HEK293 (cell line): Measurements from ENCODE around the gene P2RX7.

Experiments
- CTCF ChIA-PET: fragments of 350-600 bp; formaldehyde crosslinking; extraction: SDS; loops from one replicate; lab custom pipeline; 2021; ENCODE audit warnings: antibody characterized with exemption; lab: Yijun Ruan, JAX
- POLR2A ChIA-PET: fragments of 300-600 bp; formaldehyde crosslinking; extraction: SDS; loops from one replicate; lab custom pipeline; 2020; ENCODE audit warnings: antibody characterized with exemption, inconsistent platforms; lab: Yijun Ruan, JAX
- H3K27ac ChIP-seq: fragments of 200-500 bp; sonication (Bioruptor generic); 2 replicates; pipeline ENCODE4 v1.5.1; 2014; ENCODE audit warnings: low read depth, low read length, control low read depth, inconsistent platforms; ENCODE audit errors: extremely low read depth
- H3K36me3 ChIP-seq, 2 experiments: fragments of 200-500 bp in 1 of 2; sonication (Bioruptor generic) in 1 of 2; 1 replicate in 1 of 2; 2 replicates in 1 of 2; pipeline ENCODE4 v1.5.1; 2014 to 2017; ENCODE audit warnings: inconsistent platforms in 2 of 2, low read length in 2 of 2; ENCODE audit not compliant: control insufficient read depth in 2 of 2, insufficient read depth in 1 of 2
- H3K4me1 ChIP-seq: fragments of 200-500 bp; sonication (Bioruptor generic); 2 replicates; pipeline ENCODE4 v1.5.1; 2014; ENCODE audit warnings: mild to moderate bottlenecking, low read length, inconsistent platforms; ENCODE audit not compliant: control insufficient read depth, insufficient read depth
- H3K4me3 ChIP-seq: 2 replicates; pipeline ENCODE4 v1.5.1; 2011; ENCODE audit warnings: low read depth, mild to moderate bottlenecking, control low read depth, low read length, moderate library complexity
- H3K9me3 ChIP-seq: fragments of 200-500 bp; sonication (Bioruptor generic); 2 replicates; pipeline ENCODE4 v1.5.1; 2014; ENCODE audit warnings: low read depth, low read length, inconsistent platforms; ENCODE audit not compliant: control insufficient read depth, insufficient read depth
- ATF2 ChIP-seq: fragments of 450-650 bp; formaldehyde crosslinking; IDR thresholded peaks from 2 replicates; pipeline ENCODE4 v1.5.1; 2016; ENCODE audit warnings: missing biosample characterization, missing genetic modification characterization, low read depth
- HOXD13 ChIP-seq: sonication (generic); formaldehyde crosslinking; IDR thresholded peaks from 2 replicates; pipeline ENCODE4 v1.8.0; 2022; ENCODE audit warnings: missing genetic modification reagents, borderline replicate concordance
- KLF1 ChIP-seq: fragments of 450-650 bp; formaldehyde crosslinking; IDR thresholded peaks from 2 replicates; pipeline ENCODE4 v1.5.1; 2016; ENCODE audit warnings: missing biosample characterization, missing genetic modification characterization
- KLF17 ChIP-seq: fragments of 450-650 bp; formaldehyde crosslinking; IDR thresholded peaks from 2 replicates; pipeline ENCODE4 v1.5.1; 2016; ENCODE audit warnings: missing biosample characterization, missing genetic modification characterization
- MEIS1 ChIP-seq: sonication (generic); formaldehyde crosslinking; IDR thresholded peaks from 2 replicates; pipeline ENCODE4 v1.8.1; 2022; ENCODE audit warnings: missing genetic modification reagents, mild to moderate bottlenecking, borderline replicate concordance
- PBX3 ChIP-seq: sonication (generic); formaldehyde crosslinking; IDR thresholded peaks from 2 replicates; pipeline ENCODE4 v1.8.1; 2022; ENCODE audit warnings: mild to moderate bottlenecking, moderate library complexity, missing genetic modification reagents
- PRDM1 ChIP-seq: fragments of 450-650 bp; formaldehyde crosslinking; IDR thresholded peaks from 2 replicates; pipeline ENCODE4; 2016; ENCODE audit warnings: missing biosample characterization, missing genetic modification characterization
- WT1 ChIP-seq: fragments of 450-650 bp; formaldehyde crosslinking; IDR thresholded peaks from 2 replicates; pipeline ENCODE4 v1.5.1; 2016; ENCODE audit warnings: missing biosample characterization, missing genetic modification characterization
- ZBTB1 ChIP-seq: fragments of 450-650 bp; formaldehyde crosslinking; IDR thresholded peaks from 2 replicates; pipeline ENCODE4 v1.5.1; 2016; ENCODE audit warnings: missing biosample characterization, missing genetic modification characterization
- ZBTB44 ChIP-seq: fragments of 450-650 bp; IDR thresholded peaks from 2 replicates; pipeline ENCODE4 v1.5.1; 2018; ENCODE audit warnings: missing biosample characterization, mild to moderate bottlenecking, missing genetic modification characterization
- ZFP3 ChIP-seq: fragments of 450-650 bp; formaldehyde crosslinking; IDR thresholded peaks from 2 replicates; pipeline ENCODE4 v1.5.1; 2016; ENCODE audit warnings: low read depth, missing biosample characterization, missing genetic modification characterization
- ZFP37 ChIP-seq: fragments of 450-650 bp; formaldehyde crosslinking; IDR thresholded peaks from 2 replicates; pipeline ENCODE4 v1.5.1; 2016; ENCODE audit warnings: missing biosample characterization, missing genetic modification characterization
- ZFP41 ChIP-seq: fragments of 450-650 bp; formaldehyde crosslinking; IDR thresholded peaks from 2 replicates; pipeline ENCODE4 v1.5.1; 2016; ENCODE audit warnings: missing biosample characterization, missing genetic modification characterization, borderline replicate concordance
- ZFP69B ChIP-seq: fragments of 450-650 bp; formaldehyde crosslinking; IDR thresholded peaks from 2 replicates; pipeline ENCODE4 v1.5.1; 2016; ENCODE audit warnings: missing biosample characterization, missing genetic modification characterization
- ZNF112 ChIP-seq: fragments of 450-650 bp; formaldehyde crosslinking; IDR thresholded peaks from 2 replicates; pipeline ENCODE4 v1.5.0; 2017; ENCODE audit warnings: missing biosample characterization, missing genetic modification characterization
- ZNF18 ChIP-seq: fragments of 450-650 bp; formaldehyde crosslinking; IDR thresholded peaks from 2 replicates; pipeline ENCODE4 v1.5.1; 2016; ENCODE audit warnings: missing biosample characterization, missing genetic modification characterization
- ZNF266 ChIP-seq: fragments of 450-650 bp; formaldehyde crosslinking; IDR thresholded peaks from 2 replicates; pipeline ENCODE4 v1.5.1; 2016; ENCODE audit warnings: missing biosample characterization, missing genetic modification characterization, low read depth
- ZNF341 ChIP-seq: fragments of 450-650 bp; formaldehyde crosslinking; IDR thresholded peaks from 2 replicates; pipeline ENCODE4; 2016; ENCODE audit warnings: low read depth, missing biosample characterization, missing genetic modification characterization
- ZNF362 ChIP-seq: fragments of 450-650 bp; formaldehyde crosslinking; IDR thresholded peaks from 2 replicates; pipeline ENCODE4 v1.5.1; 2016; ENCODE audit warnings: missing biosample characterization, missing genetic modification characterization
- ZNF37A ChIP-seq: fragments of 450-650 bp; IDR thresholded peaks from 2 replicates; pipeline ENCODE4 v1.5.1; 2018; ENCODE audit warnings: missing biosample characterization, missing genetic modification characterization
- ZNF423 ChIP-seq: fragments of 450-650 bp; formaldehyde crosslinking; IDR thresholded peaks from 2 replicates; pipeline ENCODE4 v1.5.1; 2016; ENCODE audit warnings: missing biosample characterization, missing genetic modification characterization
- ZNF449 ChIP-seq: fragments of 450-650 bp; formaldehyde crosslinking; IDR thresholded peaks from 2 replicates; pipeline ENCODE4 v1.5.1; 2017; ENCODE audit warnings: missing biosample characterization, mild to moderate bottlenecking, missing genetic modification characterization, moderate library complexity
- ZNF571 ChIP-seq: fragments of 450-650 bp; formaldehyde crosslinking; IDR thresholded peaks from 2 replicates; pipeline ENCODE4 v1.5.0; 2017; ENCODE audit warnings: missing biosample characterization, missing genetic modification characterization
- ZNF600 ChIP-seq: fragments of 450-650 bp; formaldehyde crosslinking; IDR thresholded peaks from 2 replicates; pipeline ENCODE4 v1.5.1; 2016; ENCODE audit warnings: missing biosample characterization, missing genetic modification characterization
- ZNF707 ChIP-seq: fragments of 450-650 bp; formaldehyde crosslinking; IDR thresholded peaks from 2 replicates; pipeline ENCODE4 v1.5.1; 2016; ENCODE audit warnings: missing biosample characterization, missing genetic modification characterization
- ZXDB ChIP-seq: fragments of 450-650 bp; formaldehyde crosslinking; IDR thresholded peaks from 2 replicates; pipeline ENCODE4 v1.5.1; 2016; ENCODE audit warnings: missing biosample characterization, missing genetic modification characterization

Gene P2RX7

GRCh38 chr12:121132601-121133481, at the start of gene P2RX7:
Gene P2RX7 (plus strand): TSS chr12:121132876. CDS start chr12:121132971, 95 bp downstream.
- Histone ChIP-seq H3K4me3 (no peak within 1 kb of the TSS), H3K4me1 (no peaks in the 10 kb centered on the region), H3K27ac (no peak within 1 kb of the TSS), H3K9me3 (no peaks in the 10 kb centered on the region), H3K36me3 (no peaks in the 10 kb centered on the region)
- ChIA-PET CTCF (interaction anchor here (0.8 kb wide), 1 partner anchor 551 kb away, joined by 3 read pairs; the partner anchor contains the start of gene POP5), POLR2A (interaction anchor here (0.9 kb wide), 1 partner anchor 8 kb away, joined by 3 read pairs; no protein-coding TSS in a partner anchor)
- peak; percentile 83 for TF ChIP-seq ZFP69B (tag by site-specific recombination)
- no peak for TF ChIP-seq ZNF571 (tag by site-specific recombination)
- TF ChIP-seq ZNF600 (tag by site-specific recombination), result peak; percentile 25; the same call in 1 of the 2 replicates
- no peak for TF ChIP-seq ZNF423 (tag by site-specific recombination)
- TF ChIP-seq ZNF37A, result no peak
- TF ChIP-seq KLF1, result peak; percentile 94
- no peak for TF ChIP-seq ZBTB1 (tag by site-specific recombination)
- TF ChIP-seq ZNF112 (tag by site-specific recombination), result no peak
- no peak for TF ChIP-seq WT1 (tag by site-specific recombination)
- TF ChIP-seq ATF2 (tag by site-specific recombination), result 0 out of 2 replicates have a peak, but pooled peaks have one; percentile 27
- no peak for TF ChIP-seq ZFP3 (tag by site-specific recombination)
- no peak for TF ChIP-seq ZNF341
- no peak for TF ChIP-seq ZNF266 (tag by site-specific recombination)
- no peak for TF ChIP-seq ZNF707 (tag by site-specific recombination)
- no peak for TF ChIP-seq PBX3 (CRISPR knock-in tag)
- no peak for TF ChIP-seq ZNF449 (tag by site-specific recombination)
- TF ChIP-seq ZXDB (tag by site-specific recombination), result no peak
- no peak for TF ChIP-seq ZNF18 (tag by site-specific recombination)
- TF ChIP-seq PRDM1 (tag by site-specific recombination), result peak; percentile 33; the same call in 1 of the 2 replicates
- no peak for TF ChIP-seq ZFP41
- no peak for TF ChIP-seq MEIS1
- TF ChIP-seq ZFP37 (tag by site-specific recombination), result no peak
- TF ChIP-seq ZNF362 (tag by site-specific recombination), result no peak
- no peak for TF ChIP-seq HOXD13 (CRISPR knock-in tag)
- TF ChIP-seq KLF17 (tag by site-specific recombination), result 0 out of 2 replicates have a peak, but pooled peaks have one; percentile 23
- TF ChIP-seq ZBTB44 (tag by site-specific recombination), result no peak
